Activated CD4-positive, alpha-beta memory T cell treated with anti-CD3 and anti-CD28 coated beads, Interleukin-2, amount 10 ng/mL, durations not matched to agents 7 days and 5 days (primary cell): ENCODE results near the gene ZNF672. TPM values are rescaled to one million over a fixed set of nuclear protein-coding genes. Genes with fewer than 3 reads are reported as not detected.

Source experiments
- CTCF ChIA-PET: fragments of 350-600 bp; sonication (Branson Sonifier 250); formaldehyde crosslinking; loops from one replicate; lab custom pipeline; 2021; ENCODE audit warnings: antibody characterized with exemption, inconsistent platforms; lab: Charles Lee
- POLR2A ChIA-PET: fragments of 350-600 bp; sonication (Branson Sonifier 250); formaldehyde crosslinking; loops from one replicate; lab custom pipeline; 2021; ENCODE audit warnings: antibody characterized with exemption; lab: Charles Lee
- DNase-seq: peaks from one replicate; pipeline ENCODE4 v3.0.0-alpha.2; 2020
- H3K27ac Mint-ChIP-seq: one replicate; pipeline ENCODE4 v1.8.0; 2021; ENCODE audit warnings: mild to moderate bottlenecking, mixed read lengths
- H3K27me3 Mint-ChIP-seq: one replicate; pipeline ENCODE4 v1.8.0; 2021; ENCODE audit warnings: mixed read lengths
- H3K36me3 Mint-ChIP-seq: one replicate; pipeline ENCODE4 v1.8.0; 2021; ENCODE audit warnings: low read depth, mixed read lengths
- H3K4me1 Mint-ChIP-seq: one replicate; pipeline ENCODE4 v1.8.0; 2021; ENCODE audit warnings: mixed read lengths
- H3K4me3 Mint-ChIP-seq: one replicate; pipeline ENCODE4 v1.8.0; 2021; ENCODE audit warnings: mild to moderate bottlenecking, mixed read lengths
- H3K9me3 Mint-ChIP-seq: one replicate; pipeline ENCODE4 v1.8.0; 2021; ENCODE audit warnings: mixed read lengths
- total RNA-seq, 2 experiments: library from RNA; stranded (reverse); gene quantifications; one replicate each; pipeline ENCODE4 v1.2.3, GENCODE V29; 2021

Gene ZNF672
- total RNA-seq, 2 experiments from 2014 or later, result 54.1 to 60.1 TPM

- Mint-ChIP-seq H3K4me1 (peaks cover 5% of the 10 kb centered on the region), H3K4me3 (no peak overlapping the region), H3K27ac (no peak overlapping the region), H3K27me3 (no peaks in the 10 kb centered on the region), H3K36me3 (peaks cover 46% of the 10 kb centered on the region), H3K9me3 (no peaks in the 10 kb centered on the region)
- DNase-seq, result no peak
- CTCF ChIA-PET, result interaction anchor here (1.2 kb wide), 1 partner anchor 12 kb away, joined by 4 read pairs; no protein-coding TSS in a partner anchor
- POLR2A ChIA-PET, result interaction anchor here (0.9 kb wide), 1 partner anchor 12 kb away, joined by 3 read pairs; no protein-coding TSS in a partner anchor
Observed at GRCh38 chr1:248851390-248851789, 13.4 kb downstream of the ZNF672 start.

DNA sequence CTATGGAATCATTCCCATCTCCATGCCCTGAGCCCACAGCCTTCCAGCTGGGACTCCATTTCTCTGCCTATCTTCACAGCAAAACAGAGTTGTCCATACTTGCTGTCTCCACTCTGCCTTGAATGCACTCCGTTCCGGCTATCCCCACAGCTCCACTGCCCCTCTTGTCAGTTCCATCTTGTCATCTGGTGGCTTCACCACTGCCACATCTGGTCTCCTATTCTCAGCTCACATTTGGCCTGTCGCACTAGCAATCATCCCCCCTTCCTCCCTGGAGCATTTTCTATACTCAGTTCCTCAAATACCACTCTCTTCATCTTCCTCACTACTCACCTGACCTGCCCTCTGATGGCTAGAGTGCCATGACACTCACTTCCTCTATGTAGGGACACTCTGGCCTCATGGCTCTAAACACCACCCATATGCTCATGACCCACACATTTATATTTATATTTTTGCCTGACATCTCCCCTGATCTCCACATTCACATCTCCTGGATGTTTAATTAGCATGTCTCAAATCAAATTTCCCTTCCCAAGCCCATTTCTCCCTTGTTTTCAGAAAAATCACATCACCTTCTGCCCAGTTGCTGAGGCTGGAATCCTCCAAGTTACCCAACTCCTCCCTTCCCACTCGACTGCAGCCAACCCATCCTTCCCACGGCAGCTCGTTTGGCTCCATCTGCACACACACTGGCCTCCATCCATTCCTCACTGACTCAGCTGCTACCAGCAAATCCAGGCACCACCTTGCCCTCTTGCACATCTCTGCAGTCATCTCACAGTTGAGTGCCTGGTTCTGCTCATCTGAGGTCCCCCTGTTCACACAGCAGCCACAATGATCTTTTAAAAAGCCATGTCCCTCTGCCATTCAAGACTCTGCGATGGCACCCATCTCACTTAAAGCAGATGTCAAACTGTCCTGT is 14.7 kb downstream of the ZNF672 start:
- CTCF ChIA-PET, result no interaction called here
- H3K4me1 Mint-ChIP-seq, result peaks cover 18% of the 10 kb centered on the region
- no peaks in the 10 kb centered on the region for H3K27me3 Mint-ChIP-seq
- DNase-seq, result no peak
- no peak overlapping the region for H3K4me3 Mint-ChIP-seq
- no peak overlapping the region for H3K27ac Mint-ChIP-seq
- peaks cover 38% of the 10 kb centered on the region for H3K36me3 Mint-ChIP-seq
- no peaks in the 10 kb centered on the region for H3K9me3 Mint-ChIP-seq
- POLR2A ChIA-PET, result interaction anchor here (2.7 kb wide), 1 partner anchor 14 kb away, joined by 13 read pairs; the partner anchor contains the start of gene ZNF672

GRCh38 chr1:248853663-248854375 is 15.8 kb downstream of the ZNF672 start:
- H3K4me1 Mint-ChIP-seq, result peaks cover 24% of the 10 kb centered on the region
- no peak overlapping the region for H3K27ac Mint-ChIP-seq
- no peaks in the 10 kb centered on the region for H3K27me3 Mint-ChIP-seq
- H3K36me3 Mint-ChIP-seq, result peaks cover 30% of the 10 kb centered on the region
- DNase-seq, result peak; percentile 35
- H3K4me3 Mint-ChIP-seq, result no peak overlapping the region
- no peaks in the 10 kb centered on the region for H3K9me3 Mint-ChIP-seq
- ChIA-PET CTCF (interaction anchor here (1.0 kb wide), 1 partner anchor 12 kb away, joined by 3 read pairs; no protein-coding TSS in a partner anchor), POLR2A (interaction anchor here (2.7 kb wide), 1 partner anchor 15 kb away, joined by 13 read pairs; the partner anchor contains the start of gene ZNF672)

GRCh38 chr1:248855580-248855979 is 17.6 kb downstream of the ZNF672 start:
- Mint-ChIP-seq H3K9me3 (no peaks in the 10 kb centered on the region), H3K27me3 (no peaks in the 10 kb centered on the region), H3K4me1 (peaks cover 39% of the 10 kb centered on the region), H3K27ac (no peak overlapping the region), H3K4me3 (no peak overlapping the region), H3K36me3 (peaks cover 22% of the 10 kb centered on the region)
- DNase-seq, result no peak
- ChIA-PET CTCF (no interaction called here), POLR2A (interaction anchor here (5.0 kb wide), 1 partner anchor 18 kb away, joined by 90 read pairs; the partner anchor contains the start of gene ZNF672)

- Mint-ChIP-seq H3K27ac (peak overlapping the region; percentile 41), H3K27me3 (no peaks in the 10 kb centered on the region), H3K4me3 (no peak overlapping the region), H3K36me3 (peaks cover 22% of the 10 kb centered on the region), H3K4me1 (peaks cover 39% of the 10 kb centered on the region), H3K9me3 (no peaks in the 10 kb centered on the region)
- DNase-seq, result no peak
- POLR2A ChIA-PET, result interaction anchor here (5.0 kb wide), 1 partner anchor 18 kb away, joined by 90 read pairs; the partner anchor contains the start of gene ZNF672
- CTCF ChIA-PET, result no interaction called here
Observed at GRCh38 chr1:248856176-248856575, 18.2 kb downstream of the ZNF672 start.

DNA sequence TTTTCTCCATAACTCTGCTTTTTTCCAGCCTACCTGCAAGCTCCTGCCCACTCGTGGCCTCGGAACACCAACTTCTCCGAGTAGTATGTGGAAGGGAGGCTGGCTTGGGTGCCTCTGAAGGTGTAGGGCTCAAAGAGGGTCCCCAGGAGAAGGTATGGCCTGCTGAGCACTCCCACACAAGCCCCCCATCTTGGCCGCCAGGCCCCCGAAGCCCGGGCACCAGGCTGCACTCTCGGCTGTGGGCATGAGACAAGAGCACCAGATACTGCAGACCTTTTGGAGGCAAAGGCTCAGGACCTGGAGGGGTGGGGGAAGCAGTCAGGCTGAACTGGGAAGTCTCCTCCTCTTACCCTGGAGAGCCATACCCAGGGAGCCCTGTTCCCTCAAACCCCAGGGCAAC is 19.2 kb downstream of the ZNF672 start:
- Mint-ChIP-seq H3K4me3 (peak overlapping the region; percentile 84), H3K27me3 (no peaks in the 10 kb centered on the region), H3K27ac (peak overlapping the region; percentile 93), H3K9me3 (no peaks in the 10 kb centered on the region), H3K36me3 (peaks cover 22% of the 10 kb centered on the region), H3K4me1 (peaks cover 42% of the 10 kb centered on the region)
- ChIA-PET POLR2A (interaction anchor here (3.6 to 5.0 kb wide), 2 partner anchors 17 to 19 kb away, joined by 28 to 90 read pairs; partner anchors contain the start of gene ZNF672), CTCF (interaction anchor here (0.7 to 3.4 kb wide), 2 partner anchors 14 to 17 kb away, joined by 3 to 31 read pairs; no protein-coding TSS in a partner anchor)
- no peak for DNase-seq

DNA sequence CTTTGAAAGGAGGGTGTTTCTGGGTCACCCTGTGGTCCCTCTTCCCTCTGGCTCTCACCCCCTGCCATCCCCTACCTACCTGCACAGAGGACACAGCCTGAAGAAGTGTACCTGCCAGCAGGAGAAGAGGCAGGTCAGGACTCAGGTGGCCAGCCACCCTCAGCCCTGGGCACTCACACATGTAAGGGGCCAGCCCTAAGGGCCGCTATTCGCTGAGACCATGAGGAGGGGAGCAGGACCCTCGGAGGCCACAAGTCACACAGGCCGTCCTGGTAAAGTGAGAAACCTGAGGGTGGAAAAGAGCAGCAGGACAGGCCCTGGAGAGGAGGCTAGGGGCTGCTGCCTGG is 19.7 kb downstream of the ZNF672 start:
- H3K9me3 Mint-ChIP-seq, result no peaks in the 10 kb centered on the region
- ChIA-PET CTCF (interaction anchor here (0.9 to 3.4 kb wide), 6 partner anchors 15 to 68 kb away, joined by 3 to 43 read pairs (median 14); partner anchors contain the start of genes SH3BP5L and ZNF672), POLR2A (interaction anchor here (0.8 to 5.0 kb wide), 7 partner anchors 8 to 57 kb away, joined by 3 to 90 read pairs (median 9); partner anchors contain the start of genes SH3BP5L and ZNF672)
- H3K36me3 Mint-ChIP-seq, result peaks cover 22% of the 10 kb centered on the region
- H3K4me3 Mint-ChIP-seq, result peak overlapping the region; percentile 84
- DNase-seq, result no peak
- peak overlapping the region; percentile 93 for H3K27ac Mint-ChIP-seq
- H3K4me1 Mint-ChIP-seq, result peaks cover 47% of the 10 kb centered on the region
- H3K27me3 Mint-ChIP-seq, result no peaks in the 10 kb centered on the region

- peaks cover 22% of the 10 kb centered on the region for H3K36me3 Mint-ChIP-seq
- DNase-seq, result peak; percentile 49
- H3K4me1 Mint-ChIP-seq, result peaks cover 51% of the 10 kb centered on the region
- POLR2A ChIA-PET, result interaction anchor here (0.8 to 5.0 kb wide), 11 partner anchors 9 to 56 kb away, joined by 3 to 90 read pairs (median 7); partner anchors contain the start of genes SH3BP5L and ZNF672
- no peaks in the 10 kb centered on the region for H3K9me3 Mint-ChIP-seq
- CTCF ChIA-PET, result interaction anchor here (0.7 to 3.4 kb wide), 8 partner anchors 16 to 67 kb away, joined by 3 to 43 read pairs (median 12); partner anchors contain the start of genes SH3BP5L and ZNF672
- peak overlapping the region; percentile 84 for H3K4me3 Mint-ChIP-seq
- peak overlapping the region; percentile 93 for H3K27ac Mint-ChIP-seq
- no peaks in the 10 kb centered on the region for H3K27me3 Mint-ChIP-seq
Observed at GRCh38 chr1:248858096-248858890, 20.3 kb downstream of the ZNF672 start.

DNA sequence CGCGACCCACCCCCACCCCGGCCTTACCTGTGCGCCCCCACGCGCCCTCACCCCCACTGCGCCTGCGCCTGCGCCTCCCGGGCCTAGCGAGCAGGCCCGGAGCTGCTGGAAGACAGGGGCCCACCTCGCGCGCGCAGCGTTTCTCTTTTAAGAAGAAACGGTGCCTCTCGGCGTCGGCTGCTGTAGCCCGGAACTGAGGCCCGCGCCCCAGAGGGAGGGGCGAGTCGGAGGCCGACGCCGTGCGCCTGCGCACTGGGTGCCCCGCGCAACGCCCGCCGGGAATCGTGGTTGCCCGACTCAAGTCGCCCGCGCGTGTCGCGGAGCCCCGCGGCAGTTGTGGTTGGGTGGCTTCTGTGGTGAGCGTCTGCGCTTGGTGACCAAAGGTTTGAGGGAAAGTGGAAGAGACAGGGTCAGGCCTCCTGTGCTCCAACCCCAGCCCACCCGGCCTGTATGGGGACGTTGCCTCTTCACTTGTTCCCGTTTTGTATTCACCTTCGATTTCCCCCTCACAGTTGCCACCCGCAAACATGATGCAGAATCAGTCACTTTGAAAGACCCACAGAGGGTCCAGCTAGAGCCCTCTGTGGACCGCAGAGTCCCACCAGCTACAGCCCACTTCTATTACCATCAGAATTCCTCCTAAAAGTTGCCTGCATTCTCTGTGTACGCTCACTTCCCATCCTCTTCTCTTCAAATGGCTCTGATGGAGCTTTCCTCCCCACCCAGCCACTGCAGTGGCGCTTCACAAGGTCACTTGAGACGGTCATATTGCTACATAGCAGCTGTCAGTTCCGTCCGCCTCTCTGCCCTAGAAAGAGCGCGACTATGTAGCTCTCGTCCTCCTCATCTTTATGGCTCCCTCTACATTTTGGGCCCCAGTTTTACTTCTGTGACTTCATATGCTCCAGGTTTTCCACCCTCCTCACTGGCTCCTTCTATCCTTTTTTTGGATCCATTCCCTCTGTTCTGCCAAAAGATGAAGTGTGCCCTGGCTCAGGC is 21.2 kb downstream of the ZNF672 start, which contains the start of gene ZNF692:
ZNF692 (minus strand) TSS at position 195 of the 999 bp plus-strand sequence. CDS start 776 bp downstream, outside the sequence.
- peaks cover 17% of the 10 kb centered on the region for H3K36me3 Mint-ChIP-seq
- CTCF ChIA-PET, result interaction anchor here (0.7 to 3.4 kb wide), 7 partner anchors 15 to 66 kb away, joined by 4 to 43 read pairs (median 12); partner anchors contain the start of genes SH3BP5L and ZNF672
- peak within 1 kb of the TSS; percentile 93 for H3K27ac Mint-ChIP-seq
- POLR2A ChIA-PET, result interaction anchor here (0.8 to 5.0 kb wide), 10 partner anchors 9 to 47 kb away, joined by 3 to 90 read pairs (median 8); partner anchors contain the start of genes SH3BP5L and ZNF672
- peak within 1 kb of the TSS; percentile 84 for H3K4me3 Mint-ChIP-seq
- no peaks in the 10 kb centered on the region for H3K9me3 Mint-ChIP-seq
- peaks cover 57% of the 10 kb centered on the region for H3K4me1 Mint-ChIP-seq
- no peaks in the 10 kb centered on the region for H3K27me3 Mint-ChIP-seq
- peak; percentile 98 for DNase-seq

- Mint-ChIP-seq H3K4me1 (peaks cover 61% of the 10 kb centered on the region), H3K36me3 (peaks cover 9% of the 10 kb centered on the region), H3K4me3 (peak overlapping the region; percentile 84), H3K9me3 (no peaks in the 10 kb centered on the region), H3K27ac (peak overlapping the region; percentile 93), H3K27me3 (no peaks in the 10 kb centered on the region)
- no peak for DNase-seq
- ChIA-PET CTCF (interaction anchor here (1.7 to 3.4 kb wide), 4 partner anchors 14 to 31 kb away, joined by 4 to 43 read pairs (median 23); partner anchors contain the start of gene ZNF672), POLR2A (interaction anchor here (1.7 to 5.0 kb wide), 6 partner anchors 10 to 34 kb away, joined by 7 to 90 read pairs (median 18); partner anchors contain the start of genes SH3BP5L and ZNF672)
Observed at GRCh38 chr1:248860007-248860406, 22.0 kb downstream of the ZNF672 start.
